Testis (tissue), 3 donors: Measurements from ENCODE around the gene ANGPT4. TPM values are rescaled to one million over a fixed set of nuclear protein-coding genes. Genes with fewer than 3 reads are reported as not detected.

Experiments
- DNase-seq: peaks from one replicate; pipeline ENCODE4 v3.0.0-alpha.2; 2019
- H3K27ac ChIP-seq, 2 donors: fragments of 200-600 bp; sonication (generic); one replicate each; pipeline ENCODE4 v1.5.1; 2019
- H3K27me3 ChIP-seq: fragments of 200-600 bp; sonication (generic); one replicate; pipeline ENCODE4 v1.5.1; 2019
- H3K36me3 ChIP-seq: fragments of 200-600 bp; sonication (generic); one replicate; pipeline ENCODE4 v1.5.1; 2017; ENCODE audit warnings: low read depth; ENCODE audit errors: missing control alignments
- H3K4me1 ChIP-seq: fragments of 200-600 bp; sonication (generic); one replicate; pipeline ENCODE4 v1.5.1; 2019
- H3K4me3 ChIP-seq, 2 donors: fragments of 200-600 bp; sonication (generic); one replicate each; pipeline ENCODE4 v1.5.1; 2017 to 2019
- H3K9me3 ChIP-seq: fragments of 200-600 bp; sonication (generic); one replicate; pipeline ENCODE4 v1.5.1; 2017
- CTCF ChIP-seq, 3 experiments: fragments of 450-650 bp in 2 of 3; fragments of 200-600 bp in 1 of 3; sonication (generic) in 1 of 3; IDR thresholded peaks; one replicate each; pipeline ENCODE4 v1.5.1; 2016 to 2019; ENCODE audit warnings: antibody characterized with exemption in 3 of 3, mild to moderate bottlenecking in 2 of 3, moderate library complexity in 1 of 3
- POLR2A ChIP-seq: fragments of 450-650 bp; IDR thresholded peaks from one replicate; pipeline ENCODE4 v1.6.1; 2017; ENCODE audit warnings: antibody characterized with exemption, mild to moderate bottlenecking, moderate library complexity
- WGBS, 2 donors: methylation state at CpG; one replicate each; pipeline ENCODE4 v1.1.5; 2018; 5-methylcytosine and 5-hydroxymethylcytosine counted together
- intact Hi-C: fragments of 100-400 bp; cut with DNase I; formaldehyde crosslinking; loops from one replicate; pipeline ENCODE4 v1.15.1; 2023; ENCODE audit warnings: low total_unique reads
- polyA plus RNA-seq: library from polyadenylated mRNA; stranded (reverse); fragments of 350-450 nt; fragmentation: Illumina TruSeq; extraction: RNeasy Lipid Tissue Mini Kit (QIAGEN cat#74804); gene quantifications from one replicate; pipeline ENCODE4 v1.2.3, GENCODE V29; 2014; ENCODE audit warnings: low read depth, low replicate concordance; ENCODE audit not compliant: insufficient read depth
- total RNA-seq, 2 donors: library from RNA; depleted of rRNA; stranded (reverse); fragments of >200 nt; gene quantifications; one replicate each; pipeline ENCODE4 v1.2.3, GENCODE V29; 2016

Gene ANGPT4
- total and polyA plus RNA-seq, 3 donors from 2014 or later = 0.56 to 1.2 (median 0.79) TPM

- TF ChIP-seq POLR2A = no peak
- peak in 1 of 3 experiments; percentile 22 for TF ChIP-seq CTCF (IDR thresholded peaks at IDR 0.05)
- Histone ChIP-seq H3K9me3 (no peaks in the 10 kb centered on the region), H3K27me3 (no peaks in the 10 kb centered on the region), H3K27ac (no peak overlapping the region), H3K36me3 (no peaks in the 10 kb centered on the region), H3K4me3 (peak overlapping the region in 1 of 2 donors; percentile 23), H3K4me1 (peaks cover 13% of the 10 kb centered on the region)
- intact Hi-C loops = loop anchor here (10.0 kb wide), 1 partner anchor 70 kb away; no protein-coding TSS in a partner anchor
- DNase-seq = peak; percentile 83
- WGBS, 2 donors = 11 to 16% methylated on average over 37 to 41 of the region's 41 CpGs
These were observed 30.9 kb downstream of the ANGPT4 start for GRCh38 chr20:884983-885952.

GRCh38 chr20:881783-882144, 34.4 kb downstream of the ANGPT4 start:
- TF ChIP-seq POLR2A (no peak), CTCF (IDR thresholded peaks at IDR 0.05) (no peak)
- Histone ChIP-seq H3K4me3 (no peak overlapping the region), H3K4me1 (peaks cover 10% of the 10 kb centered on the region), H3K27ac (no peak overlapping the region), H3K36me3 (no peaks in the 10 kb centered on the region), H3K9me3 (no peaks in the 10 kb centered on the region), H3K27me3 (no peaks in the 10 kb centered on the region)
- DNase-seq = no peak
- intact Hi-C loops = loop anchor here (10.0 kb wide), 1 partner anchor 73 kb away; no protein-coding TSS in a partner anchor

- no peak overlapping the region for H3K4me3 ChIP-seq
- H3K27me3 ChIP-seq = no peaks in the 10 kb centered on the region
- DNase-seq = no peak
- H3K4me1 ChIP-seq = peaks cover 10% of the 10 kb centered on the region
- intact Hi-C loops = loop anchor here (10.0 kb wide), 1 partner anchor 74 kb away; no protein-coding TSS in a partner anchor
- TF ChIP-seq CTCF (IDR thresholded peaks at IDR 0.05) (no peak), POLR2A (no peak)
- no peaks in the 10 kb centered on the region for H3K9me3 ChIP-seq
- no peak overlapping the region for H3K27ac ChIP-seq
- no peaks in the 10 kb centered on the region for H3K36me3 ChIP-seq
- WGBS, 2 donors = 85 to 87% methylated on average over 8 to 10 of the region's 10 CpGs
These were observed 34.9 kb downstream of the ANGPT4 start for GRCh38 chr20:881051-881782.

- intact Hi-C loops = loop anchor here (10.0 kb wide), 1 partner anchor 75 kb away; no protein-coding TSS in a partner anchor
- DNase-seq = no peak
- Histone ChIP-seq H3K27me3 (no peaks in the 10 kb centered on the region), H3K9me3 (no peaks in the 10 kb centered on the region), H3K27ac (no peak overlapping the region), H3K4me1 (peaks cover 1% of the 10 kb centered on the region), H3K4me3 (no peak overlapping the region), H3K36me3 (no peaks in the 10 kb centered on the region)
- WGBS, 2 donors = 64 to 85% methylated on average over 4 of the region's 4 CpGs
- TF ChIP-seq POLR2A = no peak
- no peak for TF ChIP-seq CTCF (IDR thresholded peaks at IDR 0.05)
These were observed 36.5 kb downstream of the ANGPT4 start for GRCh38 chr20:879626-880025.
